CD1c-positive myeloid dendritic cell (primary cell): ENCODE data around the gene MAPKAPK2.

Experiments used
- DNase-seq: peaks from one replicate; pipeline ENCODE4 v3.0.0-alpha.2; 2016; ENCODE audit errors: extremely low spot score

The MAPKAPK2 gene

DNA sequence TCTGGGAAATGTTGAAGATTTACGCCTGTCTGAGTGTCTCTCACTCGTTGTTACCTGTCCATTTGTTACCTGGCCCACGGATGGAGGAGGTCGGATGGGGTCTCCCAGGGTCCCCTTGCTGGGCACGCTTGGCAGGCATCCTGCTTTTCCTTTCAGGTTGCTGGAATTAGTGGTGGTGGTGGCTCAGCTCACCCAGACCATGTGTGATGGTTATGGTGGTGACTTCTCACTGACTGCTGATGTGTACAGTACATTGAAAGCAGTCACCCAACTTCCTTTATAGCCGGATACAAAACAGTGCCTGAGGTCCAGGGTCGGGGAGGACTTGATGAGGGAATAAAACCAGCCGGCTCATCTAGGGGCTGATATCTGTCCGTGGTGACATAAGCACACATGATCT lies 19.5 kb downstream of the MAPKAPK2 start:
- DNase-seq = no peak

DNA sequence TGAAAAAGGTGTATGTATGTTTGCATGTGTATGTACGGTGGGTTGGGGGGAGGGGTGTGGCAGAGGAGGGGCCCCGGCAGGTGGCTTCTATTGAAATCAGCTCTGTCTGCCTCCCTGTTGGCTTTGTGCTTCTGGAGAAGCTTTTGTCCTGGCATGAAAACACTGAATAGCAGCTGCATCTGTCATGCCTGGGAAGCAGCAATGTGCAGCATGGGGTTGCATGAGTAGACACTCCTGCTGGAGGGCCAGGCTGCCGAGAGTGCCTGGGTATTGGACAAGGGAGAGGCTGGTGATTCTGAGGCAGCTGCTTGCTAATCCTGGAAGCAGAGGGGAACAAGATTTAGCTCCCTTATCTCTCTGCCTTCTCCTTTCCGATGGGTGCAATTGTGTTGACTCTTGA lies 20.5 kb downstream of the MAPKAPK2 start:
- DNase-seq = no peak

DNA sequence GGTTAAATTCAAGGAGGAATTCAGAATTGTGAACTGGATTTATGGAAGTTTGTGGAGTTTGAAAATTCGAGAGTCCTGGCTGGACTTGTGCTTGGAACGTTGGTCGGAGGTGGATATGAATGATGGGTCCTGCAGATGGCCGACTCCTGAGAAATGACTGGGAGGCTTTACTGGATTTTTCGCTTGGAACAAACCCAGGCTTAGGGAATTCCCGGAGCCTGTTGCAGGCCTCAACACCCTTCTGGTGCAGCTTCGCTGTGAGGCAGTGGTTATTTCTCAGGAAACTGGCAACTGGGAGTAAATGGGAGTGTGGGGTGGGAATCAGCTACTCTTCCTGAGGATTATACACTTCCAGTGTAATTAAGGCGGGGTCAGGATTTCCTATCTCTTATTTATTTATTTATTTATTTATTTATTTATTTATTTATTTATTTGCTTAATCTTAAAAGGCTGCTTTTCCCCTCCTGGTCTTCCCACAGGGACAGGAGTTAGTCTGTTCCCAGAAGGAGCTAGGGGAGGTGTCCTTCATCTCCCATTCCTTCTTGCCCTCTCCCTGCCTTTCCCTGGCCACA lies 21.1 kb downstream of the MAPKAPK2 start:
- DNase-seq = no peak

DNA sequence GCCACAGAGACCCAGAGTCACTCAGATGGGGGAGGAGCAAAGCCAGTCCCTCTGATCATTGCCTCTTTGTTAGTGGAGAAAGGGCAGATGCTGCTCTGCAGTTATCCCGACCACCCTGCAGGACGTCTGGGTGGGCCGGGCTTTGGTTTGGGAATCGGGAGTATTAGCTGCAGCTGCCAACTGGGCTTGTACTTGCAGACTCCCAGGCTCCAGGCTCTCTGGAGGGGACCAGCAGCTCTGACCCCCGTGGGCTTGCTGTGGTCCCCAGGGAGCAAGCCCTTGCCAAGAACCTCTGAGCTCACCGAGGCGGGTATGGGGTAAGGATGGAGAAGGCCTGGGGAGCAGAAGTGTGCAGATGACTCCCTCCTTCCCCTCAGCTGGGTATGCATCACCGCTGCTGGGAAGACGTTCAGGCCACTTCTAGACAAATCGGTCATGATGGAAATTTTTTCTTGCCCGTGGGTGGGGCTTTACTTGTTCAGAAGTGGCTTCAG lies 21.6 kb downstream of the MAPKAPK2 start:
- DNase-seq = peak; percentile 57

DNA sequence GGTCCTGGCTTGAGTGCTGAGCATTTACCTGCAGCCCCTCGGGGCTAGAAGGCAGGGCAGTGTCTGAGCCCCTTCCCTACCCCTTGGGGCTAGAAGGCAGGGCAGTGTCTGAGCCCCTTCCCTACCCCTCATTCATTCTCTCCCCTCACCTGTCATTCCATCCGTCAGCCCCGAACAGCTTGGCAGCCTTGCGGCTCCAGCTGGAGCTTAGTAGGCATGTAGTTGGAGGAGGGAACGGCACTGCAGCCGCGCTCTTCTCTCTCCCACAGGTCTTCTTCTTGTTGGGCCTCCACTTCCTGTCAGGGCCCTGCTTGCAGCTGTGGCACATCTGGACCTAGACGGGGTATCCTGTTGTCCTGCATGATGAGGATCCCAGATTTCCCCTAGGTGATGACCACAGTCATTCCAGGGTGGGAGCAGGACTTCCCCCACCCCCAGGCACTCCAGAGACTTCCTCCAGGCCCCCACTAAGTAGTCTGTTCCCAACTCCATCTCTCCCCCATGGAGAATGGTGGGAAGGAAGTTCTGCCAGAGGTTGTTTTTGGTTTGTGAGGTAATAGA lies 22.2 kb downstream of the MAPKAPK2 start:
- DNase-seq = no peak

DNA sequence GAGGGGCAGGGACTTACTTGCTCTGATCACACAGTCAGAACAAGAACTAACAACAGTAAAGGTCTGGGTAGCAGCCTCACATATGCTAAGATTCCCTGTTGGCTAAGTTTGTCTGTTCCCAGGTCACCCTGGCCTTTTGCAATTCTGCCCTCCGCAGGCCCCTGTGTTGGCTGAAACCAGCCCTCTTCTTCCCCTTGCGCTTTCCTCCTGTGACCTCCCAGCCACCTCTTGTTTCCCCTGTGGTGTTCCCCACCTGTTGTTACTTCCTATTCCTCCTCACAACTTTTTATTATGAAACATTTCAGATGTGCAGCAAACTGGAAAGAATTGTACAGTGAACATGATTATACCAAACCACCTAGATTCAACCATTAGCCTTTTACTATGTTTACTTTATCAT lies 23.4 kb downstream of the MAPKAPK2 start:
- DNase-seq = peak; percentile 45

DNA sequence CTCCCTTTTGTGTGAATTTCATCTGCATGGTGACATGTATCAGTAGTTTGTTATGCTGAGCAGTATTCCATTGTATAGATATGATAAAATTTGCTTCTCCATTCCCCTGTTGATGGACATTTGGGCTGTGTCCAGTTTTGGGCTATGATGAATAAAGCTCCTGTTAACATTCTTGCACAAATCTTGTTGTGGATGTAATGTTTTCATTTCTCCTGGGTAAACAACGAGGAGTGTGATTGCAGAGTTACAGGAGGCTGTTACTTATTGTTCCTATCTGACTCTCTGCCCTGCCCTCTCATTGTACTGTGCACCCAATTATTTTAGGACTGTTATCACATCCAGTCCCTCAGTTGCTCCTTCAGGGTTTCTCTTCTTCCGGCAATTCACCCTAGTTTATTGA lies 24.2 kb downstream of the MAPKAPK2 start:
- no peak for DNase-seq

DNA sequence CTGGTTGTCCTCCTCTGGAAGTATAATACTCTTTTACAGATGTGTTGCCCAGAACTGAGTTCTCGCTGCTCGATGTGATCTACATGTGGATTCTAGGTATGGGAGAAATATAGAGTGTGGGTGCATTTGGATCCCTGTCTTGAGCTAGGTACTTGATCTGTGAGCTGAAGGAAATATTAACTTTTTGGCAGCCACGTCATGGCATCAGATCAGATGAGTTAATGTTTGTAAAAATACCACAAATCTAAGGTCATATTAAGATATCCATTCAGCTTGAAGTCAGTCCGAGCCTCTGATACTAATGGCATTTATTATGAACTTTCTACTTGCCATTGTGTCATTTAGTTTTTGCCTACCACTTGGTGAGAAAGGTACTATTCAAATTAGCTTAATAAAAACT lies 24.6 kb downstream of the MAPKAPK2 start:
- no peak for DNase-seq

DNA sequence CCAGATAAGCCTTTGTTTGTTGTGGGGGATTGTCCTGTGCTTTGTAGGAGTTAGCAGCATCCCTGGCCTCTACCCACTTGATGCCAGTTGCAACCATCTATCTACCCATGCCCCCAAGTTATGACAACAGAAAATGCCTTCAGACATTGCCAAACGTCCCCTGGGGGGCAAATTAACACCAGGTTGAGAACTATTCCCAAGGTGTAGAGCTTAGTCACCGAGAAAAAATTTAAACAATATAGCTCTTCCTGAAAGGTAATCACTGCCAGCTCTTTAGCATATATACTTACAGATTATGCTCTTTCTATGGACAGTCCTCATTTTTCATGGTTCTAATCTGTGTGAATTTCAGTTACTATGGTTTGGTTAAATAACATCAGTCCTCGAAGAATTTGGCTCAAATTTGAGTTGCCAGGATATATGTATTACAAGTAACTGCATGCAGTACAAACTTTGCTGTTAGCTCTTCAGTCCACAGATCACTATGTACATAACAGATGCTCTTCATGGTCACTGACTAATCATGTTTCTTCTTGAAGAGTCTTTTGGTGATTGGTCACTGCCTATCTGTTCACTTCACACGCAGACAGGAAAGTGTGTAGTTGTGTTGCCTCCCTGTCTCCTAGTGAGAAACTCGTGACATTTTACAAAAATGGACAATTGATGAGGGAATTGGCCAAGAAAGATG lies 25.2 kb downstream of the MAPKAPK2 start:
- DNase-seq = no peak

DNA sequence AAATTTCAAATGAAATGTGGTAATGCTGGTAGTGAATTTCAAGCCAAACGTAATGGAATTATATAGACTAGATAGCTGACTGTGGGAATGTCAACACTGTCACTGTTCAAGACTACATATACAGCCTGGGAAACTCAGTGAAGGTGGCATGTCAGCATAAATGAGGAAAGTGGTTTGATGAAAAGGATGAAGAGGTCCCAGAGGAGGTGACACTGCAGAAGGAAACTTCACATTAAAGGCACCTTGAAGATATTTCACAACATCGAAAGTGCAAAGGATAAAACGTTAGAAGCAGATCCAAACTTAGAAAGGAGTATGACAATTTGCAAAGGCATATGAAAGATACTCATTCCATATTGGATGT lies 25.7 kb downstream of the MAPKAPK2 start:
- no peak for DNase-seq

DNA sequence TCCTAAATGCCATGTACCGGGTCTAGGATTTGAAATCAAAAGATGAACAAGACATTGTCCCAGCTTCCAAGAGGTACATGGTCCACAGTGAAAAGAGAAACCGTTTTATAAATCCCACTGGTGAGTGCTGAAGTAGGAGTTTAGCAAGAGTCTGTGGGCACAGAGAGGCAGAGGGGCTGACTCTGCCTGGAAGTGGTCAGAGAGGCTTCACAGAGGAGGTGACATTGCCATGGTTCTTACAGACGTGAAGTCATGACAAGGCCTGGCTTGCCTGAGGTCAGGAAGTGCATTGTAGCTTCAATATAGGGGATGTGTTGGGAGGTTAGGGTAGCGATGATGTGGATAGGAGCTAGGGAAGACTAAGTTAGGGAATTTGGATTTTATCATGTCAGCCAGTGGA lies 28.4 kb downstream of the MAPKAPK2 start:
- DNase-seq = no peak

DNA sequence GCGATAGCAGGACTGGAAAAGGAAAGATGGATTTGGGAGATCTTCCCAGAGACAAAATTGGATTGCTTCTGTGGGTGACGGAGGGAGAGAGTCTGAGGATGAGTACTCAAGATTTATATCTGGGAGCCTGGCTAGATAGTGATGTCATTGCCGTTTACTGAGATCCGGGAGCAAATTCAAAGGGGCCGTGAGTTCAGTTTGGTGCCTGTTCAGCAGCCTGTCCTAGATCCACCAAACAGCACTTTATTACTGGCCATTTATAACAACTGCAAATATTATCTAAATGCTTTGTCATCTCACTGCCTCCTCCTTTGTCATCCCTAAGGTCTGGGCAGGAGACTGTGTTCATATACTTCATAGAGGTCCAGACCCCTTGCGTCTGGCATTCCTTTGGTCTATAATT lies 29.2 kb downstream of the MAPKAPK2 start:
- no peak for DNase-seq

DNA sequence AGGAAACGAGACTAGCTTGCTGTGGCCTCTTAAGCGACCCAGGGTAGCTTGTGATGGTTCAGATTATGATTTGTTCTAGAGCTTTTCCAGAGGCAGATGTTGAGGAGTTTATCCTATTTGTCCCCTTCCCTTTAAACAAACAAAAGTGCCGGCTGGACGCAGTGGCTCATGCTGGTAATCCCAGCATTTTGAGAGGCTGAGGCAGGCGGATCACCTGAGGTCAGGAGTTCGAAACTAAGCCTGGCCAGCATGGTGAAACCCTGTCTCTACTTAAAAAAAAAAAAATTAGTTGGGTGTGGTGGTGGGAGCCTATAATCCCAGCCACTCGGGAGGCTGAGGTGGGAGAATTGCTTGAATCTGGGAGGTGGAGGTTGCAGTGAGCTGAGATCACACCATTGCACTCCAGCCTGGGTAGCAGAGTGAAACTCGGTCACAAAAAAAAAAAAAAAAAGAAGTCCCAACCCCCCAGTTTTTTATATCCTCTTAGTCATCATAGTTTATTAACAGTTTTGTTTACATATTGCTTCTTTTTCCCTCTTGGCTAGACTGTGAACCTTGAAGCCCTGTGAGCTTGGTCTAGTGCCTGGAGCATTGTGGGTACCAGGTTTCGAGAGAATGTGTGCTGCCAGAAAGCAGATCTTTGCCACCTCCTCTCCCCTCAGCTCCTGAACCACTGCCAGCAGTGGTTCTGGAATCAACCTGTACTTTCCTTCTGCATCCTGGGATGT lies 29.8 kb downstream of the MAPKAPK2 start:
- no peak for DNase-seq

DNA sequence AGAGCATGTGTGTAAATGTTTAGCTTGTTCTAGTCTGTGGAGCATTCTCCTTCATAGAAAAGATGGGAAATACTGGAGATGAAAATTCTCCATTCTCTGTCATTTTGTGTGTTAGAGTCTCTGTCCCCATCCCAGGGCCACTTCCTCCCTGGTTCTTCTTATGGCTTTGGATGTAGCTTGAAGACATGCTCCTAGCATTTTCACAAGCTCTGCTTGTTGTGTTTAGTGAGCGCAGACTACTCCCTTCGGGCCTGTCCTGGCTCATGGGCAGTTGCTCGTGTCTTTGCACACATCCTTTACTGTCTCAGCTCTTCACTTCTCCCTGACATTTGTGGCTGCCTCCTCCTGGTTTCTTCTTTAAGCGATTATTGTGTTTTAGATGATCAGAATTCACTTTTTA lies 30.4 kb downstream of the MAPKAPK2 start:
- no peak for DNase-seq

DNA sequence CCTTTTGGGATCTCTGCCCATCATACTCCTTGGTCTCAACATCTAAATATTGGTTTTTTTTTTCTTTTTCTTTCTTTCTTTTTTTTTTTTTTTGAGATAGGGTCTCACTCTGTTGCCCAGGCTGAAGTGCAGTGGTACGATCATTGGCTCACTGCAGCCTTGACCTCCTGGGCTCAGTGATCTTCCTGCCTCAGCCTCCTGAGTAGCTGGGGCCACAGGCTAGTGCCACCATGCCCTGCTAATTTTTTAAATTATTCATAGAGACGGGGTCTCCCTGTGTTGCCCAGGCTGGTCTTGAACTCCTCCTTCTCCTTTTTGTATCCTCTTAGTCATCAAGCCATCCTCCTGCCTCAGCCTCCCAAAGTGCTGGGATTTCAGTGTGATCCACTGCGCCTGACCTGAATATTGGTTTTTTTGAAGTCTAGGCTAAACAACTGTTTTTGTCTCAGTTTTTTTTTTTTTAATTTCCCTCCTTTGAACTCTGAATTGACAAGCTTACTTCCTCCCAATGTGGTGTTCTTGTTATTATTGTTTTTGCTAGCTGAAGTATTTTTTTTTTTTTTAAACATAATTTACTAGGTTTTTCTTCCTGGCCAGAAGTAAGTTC lies 30.9 kb downstream of the MAPKAPK2 start:
- no peak for DNase-seq

DNA sequence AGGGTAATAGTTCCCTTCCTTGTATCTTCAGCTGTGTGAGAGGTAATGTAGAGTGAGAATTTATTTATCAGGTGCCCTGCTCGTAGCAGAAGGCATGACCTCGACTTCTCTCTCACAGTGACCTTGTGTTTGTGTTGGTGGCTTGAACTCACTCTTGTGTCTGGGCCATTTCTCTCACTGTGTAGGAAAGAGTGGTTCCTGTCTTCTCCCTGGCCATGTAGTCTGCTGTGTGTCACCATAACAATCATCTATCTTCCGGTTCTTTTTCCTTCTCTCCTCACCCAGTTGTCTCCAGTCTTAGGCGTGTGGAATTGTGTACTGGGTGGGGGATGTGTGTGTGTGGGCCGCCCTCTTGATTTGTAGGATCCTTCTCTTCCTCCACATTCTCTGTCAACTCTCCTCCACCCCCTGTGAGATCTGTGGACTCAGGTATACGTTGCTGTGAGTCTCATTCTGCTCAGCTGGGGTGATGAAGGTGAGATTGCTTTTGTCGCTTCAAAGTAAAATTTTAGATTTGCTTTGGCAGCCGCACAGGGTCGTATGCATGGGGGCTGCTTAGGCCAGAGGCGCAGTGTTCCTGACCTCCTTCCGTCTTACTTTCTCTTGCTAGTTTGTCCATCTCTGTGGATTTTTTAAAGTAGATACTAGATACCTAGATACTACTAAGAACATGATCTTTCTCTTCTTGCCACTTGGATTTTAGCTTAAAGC lies 31.6 kb downstream of the MAPKAPK2 start:
- DNase-seq = no peak

DNA sequence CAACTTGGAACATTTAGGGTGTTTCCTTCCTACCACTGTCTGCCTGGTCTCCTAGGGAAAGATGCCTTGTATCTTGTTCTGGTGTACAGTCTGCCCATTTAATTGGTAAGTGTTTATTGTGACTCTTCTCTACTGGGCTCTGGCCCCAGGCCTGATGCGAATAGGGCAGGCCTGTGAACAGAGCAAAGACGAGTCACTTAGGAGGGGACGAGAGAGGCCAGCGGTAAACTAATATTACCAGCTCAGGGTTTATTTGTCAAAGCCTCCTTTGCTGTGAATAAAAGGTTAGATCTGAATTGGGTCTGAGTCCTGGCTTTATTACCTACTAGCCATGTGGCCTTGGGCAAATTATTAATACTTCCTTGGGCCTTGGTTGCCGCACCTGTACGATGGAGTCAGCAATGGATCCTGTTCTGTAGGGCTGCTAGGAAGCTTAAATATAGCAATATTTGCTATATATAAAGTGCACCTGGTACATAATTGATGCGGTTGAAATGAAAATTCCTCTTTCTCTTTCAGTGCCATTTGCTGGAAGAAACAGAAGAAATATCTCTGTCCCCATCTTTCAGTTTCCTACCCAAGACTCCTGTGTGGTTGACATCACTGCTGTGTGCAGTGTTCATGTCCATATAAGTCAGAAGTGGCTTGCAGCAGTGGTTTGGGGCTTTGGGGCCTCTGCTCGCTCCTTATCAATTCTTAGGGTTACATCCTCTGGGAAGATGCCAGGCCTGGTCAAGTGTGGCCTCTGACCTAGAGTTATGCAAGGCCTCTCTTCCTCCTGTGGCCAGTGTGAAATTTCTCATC lies 32.4 kb downstream of the MAPKAPK2 start:
- DNase-seq = peak; percentile 23

DNA sequence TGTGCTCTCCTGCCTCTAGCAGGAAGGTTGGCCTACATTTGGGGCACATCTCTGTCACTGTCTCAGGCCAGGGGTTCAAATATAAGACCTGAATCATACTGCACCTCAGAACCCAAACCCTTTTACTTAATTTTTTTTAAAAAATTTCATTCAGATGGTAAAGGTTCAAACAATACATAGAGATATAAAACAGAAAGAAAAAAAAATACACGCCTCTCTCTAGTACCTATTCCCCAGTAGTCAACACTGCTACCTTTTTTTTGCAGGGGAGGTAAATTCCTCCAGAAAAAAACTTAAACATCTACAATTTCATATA lies 32.9 kb downstream of the MAPKAPK2 start:
- no peak for DNase-seq

DNA sequence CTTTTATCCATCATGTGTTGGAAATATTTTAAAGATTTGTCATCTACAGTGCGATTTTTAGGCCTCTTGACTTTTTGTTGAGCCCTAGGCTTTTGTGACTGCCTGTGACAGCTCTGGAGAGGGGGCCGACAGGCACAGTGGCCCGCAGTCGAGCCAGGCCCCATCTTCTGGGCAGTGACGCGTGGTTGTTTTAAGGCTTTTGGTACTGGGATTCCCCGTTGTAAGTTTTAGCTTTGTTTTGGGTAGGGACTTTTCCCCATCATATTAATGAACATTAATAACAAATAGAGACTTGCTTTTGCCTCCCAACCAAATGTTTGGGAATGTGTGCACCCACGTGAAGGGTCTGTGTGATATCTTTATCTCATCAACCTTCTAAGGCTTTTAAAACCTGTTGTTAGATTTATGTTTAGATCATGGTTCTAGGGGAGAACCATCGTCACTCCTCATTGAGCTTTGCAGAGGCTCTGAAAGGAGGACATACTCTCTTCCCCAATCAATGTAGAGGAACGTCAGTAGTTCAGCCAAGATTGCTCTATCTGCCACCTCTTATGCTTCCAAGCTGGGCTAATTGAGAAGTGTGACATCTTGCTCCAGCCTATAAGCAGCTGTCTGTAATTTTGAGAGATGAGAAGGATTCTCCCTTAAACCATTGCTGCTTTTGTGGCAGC lies 34.6 kb downstream of the MAPKAPK2 start:
- DNase-seq = no peak

DNA sequence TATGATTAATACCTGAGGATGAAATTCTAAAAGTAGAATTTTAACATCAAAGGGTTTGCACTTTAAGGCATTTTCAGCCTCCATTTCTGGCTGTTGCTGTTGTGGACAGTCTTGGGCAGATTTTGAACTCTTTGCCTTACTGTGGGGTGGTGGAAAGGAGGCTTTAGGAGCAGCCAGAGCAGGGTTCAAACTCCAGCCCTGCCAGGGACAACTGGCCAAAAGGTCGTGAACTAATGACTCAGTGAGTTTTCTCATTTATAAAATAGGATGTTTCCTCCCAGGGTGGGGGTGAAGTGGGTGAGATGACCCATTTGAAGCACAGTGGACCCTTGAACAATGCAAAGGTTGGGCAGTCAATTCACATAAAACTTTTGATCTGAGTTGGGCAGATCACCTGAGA lies 36.7 kb downstream of the MAPKAPK2 start:
- no peak for DNase-seq
